Measurements from ENCODE around the gene LGALS3. TPM values are rescaled to one million over a fixed set of nuclear protein-coding genes. Genes with fewer than 3 reads are reported as not detected.
"Not testable (repeated sequence)": the region's sequence is repeated elsewhere in the genome, so short reads cannot be mapped to it uniquely, and the experiment has no call there.

The LGALS3 gene
- polyA plus RNA-seq (ENCODE audit: insufficient read length in 4 of 4): 10 to 100 TPM; 16.5 to 23.2 (median 22.4) TPM

DNA sequence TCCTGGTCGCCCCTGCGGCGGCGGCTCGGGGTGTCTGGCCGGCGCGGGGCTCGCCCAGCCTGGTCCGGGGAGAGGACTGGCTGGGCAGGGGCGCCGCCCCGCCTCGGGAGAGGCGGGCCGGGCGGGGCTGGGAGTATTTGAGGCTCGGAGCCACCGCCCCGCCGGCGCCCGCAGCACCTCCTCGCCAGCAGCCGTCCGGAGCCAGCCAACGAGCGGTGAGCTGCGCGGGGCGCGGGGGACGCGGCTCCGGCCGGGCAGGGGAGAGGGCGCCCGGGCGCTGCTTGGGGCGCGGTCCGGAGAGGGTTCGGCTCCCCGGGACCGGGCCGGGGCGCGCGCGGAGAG, at the start of gene LGALS3:
Gene LGALS3 (plus strand): TSS at position 167 of the 342 bp plus-strand sequence. CDS start 8,122 bp downstream, outside the sequence.
- DNase-seq (ENCODE audit: low read depth in 4 of 4, low spot score in 2 of 4): no peak

DNA sequence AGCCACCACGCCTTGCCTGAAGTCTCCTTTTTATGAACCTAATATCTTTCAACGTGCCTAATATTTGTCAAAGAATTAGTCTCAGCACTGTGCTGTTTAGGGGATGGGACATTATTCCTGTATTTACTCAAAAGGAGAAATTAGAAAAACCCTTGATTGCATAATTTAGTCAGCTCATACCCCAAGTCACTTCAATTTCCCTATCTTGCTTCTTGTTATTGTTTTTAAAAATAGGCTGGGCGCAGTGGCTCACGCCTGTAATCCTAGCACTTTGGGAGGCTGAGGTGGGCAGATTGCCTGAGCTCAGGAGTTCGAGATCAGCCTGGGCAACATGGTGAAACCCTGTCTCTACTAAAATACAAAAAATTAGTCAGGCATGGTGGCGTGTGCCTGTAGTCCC, 49.1 kb upstream of the LGALS3 start:
- DNase-seq (ENCODE audit: low read depth in 4 of 4, low spot score in 2 of 4): not testable (repeated sequence)

DNA sequence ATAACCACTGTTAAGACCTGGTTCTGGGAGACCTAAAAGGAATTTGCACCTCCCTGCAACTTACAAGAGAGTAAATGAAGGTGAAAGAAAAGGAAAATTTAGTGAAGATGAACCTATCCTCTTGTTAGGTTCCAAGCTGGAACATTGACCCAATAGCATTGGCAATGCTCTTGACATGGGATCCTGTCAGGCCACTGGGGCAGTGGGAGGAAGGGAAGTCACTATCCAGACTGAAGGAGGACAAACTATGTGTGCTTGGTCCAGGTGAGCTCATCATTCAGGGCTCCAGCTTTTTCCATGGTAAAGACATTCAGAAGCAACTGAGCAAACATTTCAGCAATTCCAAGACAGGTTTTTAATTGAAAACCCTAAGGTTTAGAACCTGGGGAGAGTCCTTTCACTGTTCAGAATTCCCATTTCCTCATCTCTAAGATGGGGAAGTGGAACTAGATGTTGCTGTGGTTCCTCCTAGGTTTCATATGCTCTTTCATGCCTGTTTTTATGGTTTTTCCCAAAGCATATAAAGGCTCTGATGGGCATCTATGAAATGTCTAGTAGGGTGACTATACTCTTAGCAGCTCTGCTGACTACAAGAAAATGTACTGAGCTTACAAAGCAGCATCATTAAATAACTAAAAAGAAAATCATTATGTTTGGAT, 44.5 kb upstream of the LGALS3 start:
- DNase-seq (ENCODE audit: low read depth in 4 of 4, low spot score in 2 of 4): no peak

DNA sequence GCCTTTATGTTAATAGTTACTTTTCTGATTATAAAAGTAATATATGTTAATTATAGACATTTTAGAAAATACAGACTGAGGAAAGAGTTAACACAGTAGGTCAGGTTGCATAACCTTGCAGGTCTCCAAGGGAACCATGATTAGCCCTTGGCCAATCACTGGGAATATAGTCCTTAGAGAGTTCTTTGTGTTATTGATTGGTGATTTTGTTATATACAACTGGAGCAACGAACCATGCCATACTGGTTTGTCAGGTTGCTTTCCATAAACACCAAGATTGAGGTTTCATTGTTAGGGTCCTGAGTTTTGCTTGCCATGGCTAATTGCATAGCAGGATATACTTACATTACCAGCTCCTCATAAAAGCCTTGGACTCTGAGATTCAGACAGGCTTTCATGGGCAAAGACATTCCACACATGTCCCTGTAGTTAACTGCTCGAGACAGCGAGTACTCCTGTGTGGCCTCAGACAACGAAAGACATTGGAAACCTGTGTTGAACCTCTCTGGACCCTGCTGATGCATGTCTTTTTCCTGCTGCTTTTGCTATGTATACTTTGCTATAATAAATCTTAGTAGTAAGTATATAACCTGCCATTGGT, 43.9 kb upstream of the LGALS3 start:
- no peak for DNase-seq (ENCODE audit: low read depth in 4 of 4, low spot score in 2 of 4)

DNA sequence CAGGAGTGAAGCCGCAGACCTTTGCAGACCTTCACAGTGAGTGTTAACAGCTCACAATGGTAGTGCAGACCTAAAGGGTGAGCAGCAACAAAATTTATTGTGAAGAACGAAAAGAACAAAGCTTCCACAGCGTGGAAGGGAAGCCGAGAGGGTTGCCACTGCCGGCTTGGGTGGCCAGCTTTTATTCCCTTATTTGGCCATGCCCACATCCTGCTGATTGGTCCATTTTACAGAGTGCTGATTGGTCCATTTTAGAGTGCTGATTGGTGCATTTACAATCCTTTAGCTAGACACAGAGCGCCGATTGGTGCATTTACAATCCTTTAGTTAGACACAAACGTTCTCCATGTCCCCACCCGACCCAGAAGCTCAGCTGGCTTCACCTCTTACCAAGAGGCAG, 42.1 kb upstream of the LGALS3 start:
- no peak for DNase-seq (ENCODE audit: low read depth in 4 of 4, low spot score in 2 of 4)

DNA sequence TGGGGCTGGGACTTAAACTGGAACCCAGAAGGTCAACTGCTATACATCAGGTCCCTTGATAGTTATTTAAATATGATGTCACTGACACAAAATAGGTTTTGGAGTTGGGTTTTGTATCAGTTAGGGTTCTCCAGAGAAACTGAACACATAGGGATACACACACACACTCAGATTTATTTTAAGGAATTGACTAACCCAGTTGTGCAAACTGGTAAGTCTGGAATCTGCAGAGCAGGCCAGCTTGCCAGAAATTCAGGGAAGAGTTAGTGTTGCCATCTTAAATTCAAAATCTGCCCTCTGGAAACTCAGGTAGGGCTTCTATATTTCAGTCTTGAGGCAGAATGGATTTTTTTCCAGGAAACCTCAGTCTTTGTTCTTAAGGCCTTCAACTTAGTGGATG, 40.7 kb upstream of the LGALS3 start:
- no peak for DNase-seq (ENCODE audit: low read depth in 4 of 4, low spot score in 2 of 4)

DNA sequence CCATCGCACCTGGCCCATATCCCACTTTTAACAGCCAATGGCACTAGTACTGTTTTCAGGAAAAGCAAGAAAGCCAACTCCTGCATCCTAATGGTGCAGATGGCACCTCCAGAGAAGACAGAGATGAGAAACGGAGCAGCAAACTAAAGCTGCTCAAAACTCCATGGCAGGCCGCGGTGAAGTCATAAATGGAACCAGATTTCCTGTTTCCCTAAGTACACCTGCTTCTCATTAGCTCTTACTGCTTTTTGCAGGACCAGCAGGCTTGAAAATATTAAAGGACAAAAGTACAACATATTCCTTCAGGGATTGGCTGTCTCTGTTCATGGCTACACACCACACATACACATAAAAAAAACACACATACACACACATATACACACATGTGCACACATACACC, 36.7 kb upstream of the LGALS3 start:
- no peak for DNase-seq (ENCODE audit: low read depth in 4 of 4, low spot score in 2 of 4)

DNA sequence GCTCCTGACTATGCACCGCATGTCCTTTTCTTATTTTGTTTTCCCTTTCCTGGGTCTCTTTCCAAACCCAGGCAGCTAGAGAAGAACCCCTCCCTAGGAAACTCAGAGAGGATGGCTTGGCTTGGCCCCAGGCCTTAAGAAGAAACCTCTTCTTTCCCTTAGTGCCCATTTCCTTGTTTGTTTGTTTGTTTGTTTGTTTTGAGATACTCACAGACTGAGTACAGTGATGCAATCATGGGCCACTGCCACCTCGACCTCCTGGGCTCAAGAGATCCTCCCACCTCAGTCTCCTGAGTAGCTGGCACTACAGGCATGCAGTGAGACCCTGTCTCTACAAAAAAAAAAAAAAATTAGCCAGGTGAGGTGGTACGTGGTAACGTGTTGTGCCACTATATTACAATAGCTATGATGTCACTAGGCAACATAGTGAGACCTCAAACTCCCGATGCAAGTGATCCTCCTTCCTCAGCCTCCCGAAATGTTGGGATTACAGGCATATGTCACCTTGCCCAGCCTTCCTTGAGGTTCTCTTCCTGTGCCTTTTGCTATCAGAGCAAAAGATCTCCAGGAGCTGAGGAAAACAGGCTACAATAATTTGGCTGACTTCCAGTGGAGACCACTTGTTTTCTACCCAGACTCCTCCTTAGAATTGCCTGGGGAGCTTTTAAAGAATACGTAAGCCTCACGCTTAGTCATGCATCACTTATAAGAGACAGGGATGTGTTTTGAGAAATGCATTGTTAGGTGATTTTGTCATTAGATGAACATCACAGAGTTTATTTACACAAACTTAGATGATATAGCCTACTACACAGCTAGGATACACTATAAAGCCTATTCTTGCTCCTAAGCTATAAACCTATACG, 34.5 kb upstream of the LGALS3 start:
- DNase-seq (ENCODE audit: low read depth in 4 of 4, low spot score in 2 of 4): no peak

DNA sequence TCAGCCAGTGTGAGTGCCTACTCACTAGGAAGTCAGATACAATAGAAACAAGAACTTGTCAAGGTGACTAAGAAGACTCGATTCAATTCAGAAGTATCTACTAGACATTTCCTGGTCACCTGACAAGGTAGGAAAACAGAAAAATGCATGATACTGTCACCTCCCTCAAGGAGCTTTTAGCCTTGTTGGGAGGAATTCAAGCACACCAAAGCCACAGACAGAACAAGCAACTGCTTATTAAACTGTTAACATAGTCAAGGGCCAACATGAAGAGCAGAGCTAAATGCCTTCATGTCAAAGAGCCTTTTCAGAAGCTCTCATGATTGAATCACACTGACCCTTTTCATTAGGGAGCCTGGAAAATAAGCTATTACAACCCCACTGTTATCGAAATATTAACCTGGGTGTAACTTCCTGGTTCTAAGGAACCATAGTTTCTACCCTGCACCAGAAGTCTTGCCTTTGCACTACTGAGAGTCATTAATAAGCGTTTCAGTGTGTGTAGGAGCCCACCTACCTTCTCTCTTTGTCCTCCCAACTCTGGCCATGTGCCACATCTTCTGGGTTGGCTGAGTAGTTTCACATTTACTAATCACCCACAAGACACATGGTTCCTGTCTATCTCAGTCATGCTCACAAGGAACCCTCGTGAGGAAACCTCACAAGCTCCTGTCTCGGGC, 31.0 kb upstream of the LGALS3 start:
- no peak for DNase-seq (ENCODE audit: low read depth in 4 of 4, low spot score in 2 of 4)

DNA sequence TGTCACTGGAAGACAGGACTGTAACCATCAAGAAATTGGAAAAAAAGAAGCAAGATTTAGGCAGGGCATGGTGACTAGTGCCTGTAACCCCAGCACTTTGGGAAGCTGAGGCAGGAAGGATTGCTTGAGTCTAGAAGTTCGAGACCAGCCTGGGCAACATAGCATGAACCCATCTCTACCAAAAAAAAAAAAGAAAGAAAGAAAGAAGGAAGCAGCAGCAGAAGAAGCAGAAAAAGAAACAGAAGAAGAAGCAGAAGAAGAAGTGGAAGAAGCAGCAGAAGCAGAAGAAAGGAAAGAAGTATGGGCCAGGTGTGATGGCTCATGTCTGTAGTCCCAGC, 30.5 kb upstream of the LGALS3 start:
- DNase-seq (ENCODE audit: low read depth in 4 of 4, low spot score in 2 of 4): no peak

DNA sequence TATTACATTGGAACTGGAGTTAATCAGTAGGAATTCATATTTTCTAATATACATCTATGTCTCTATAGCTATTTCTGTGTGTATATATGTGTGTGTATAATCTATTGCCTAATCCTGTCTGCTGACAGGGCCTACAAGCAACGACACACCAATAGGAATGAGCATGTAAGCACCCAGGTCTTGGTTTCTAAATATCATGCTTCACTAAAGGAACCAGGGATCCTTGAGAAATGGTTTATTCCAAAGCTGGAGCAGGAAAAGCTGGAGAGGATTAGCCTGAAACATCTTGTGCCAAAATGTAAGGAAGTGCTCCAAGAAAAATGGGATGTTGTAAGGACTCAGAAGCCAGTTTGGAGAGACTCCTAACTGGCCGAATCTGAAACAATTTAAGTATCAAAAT, 29.3 kb upstream of the LGALS3 start:
- no peak for DNase-seq (ENCODE audit: low read depth in 4 of 4, low spot score in 2 of 4)

DNA sequence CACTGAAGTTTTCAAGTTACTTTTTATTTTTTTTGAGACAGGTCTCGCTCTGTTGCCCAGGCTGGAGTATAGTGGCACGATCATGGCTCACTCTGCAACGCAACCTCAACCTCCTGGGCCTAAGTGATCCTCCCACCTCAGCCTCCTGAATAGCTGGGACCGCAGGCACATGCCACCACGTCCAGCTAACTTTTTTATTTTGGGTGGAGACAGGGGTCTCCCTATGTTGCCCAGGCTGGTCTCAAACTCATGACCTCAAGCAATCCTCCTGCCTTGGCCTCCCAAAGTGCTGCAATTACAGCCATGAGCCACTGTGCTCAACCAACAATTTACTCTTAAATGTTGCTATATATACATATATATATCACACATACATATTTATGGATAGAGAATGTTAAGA, 27.4 kb upstream of the LGALS3 start:
- DNase-seq (ENCODE audit: low read depth in 4 of 4, low spot score in 2 of 4): no peak

DNA sequence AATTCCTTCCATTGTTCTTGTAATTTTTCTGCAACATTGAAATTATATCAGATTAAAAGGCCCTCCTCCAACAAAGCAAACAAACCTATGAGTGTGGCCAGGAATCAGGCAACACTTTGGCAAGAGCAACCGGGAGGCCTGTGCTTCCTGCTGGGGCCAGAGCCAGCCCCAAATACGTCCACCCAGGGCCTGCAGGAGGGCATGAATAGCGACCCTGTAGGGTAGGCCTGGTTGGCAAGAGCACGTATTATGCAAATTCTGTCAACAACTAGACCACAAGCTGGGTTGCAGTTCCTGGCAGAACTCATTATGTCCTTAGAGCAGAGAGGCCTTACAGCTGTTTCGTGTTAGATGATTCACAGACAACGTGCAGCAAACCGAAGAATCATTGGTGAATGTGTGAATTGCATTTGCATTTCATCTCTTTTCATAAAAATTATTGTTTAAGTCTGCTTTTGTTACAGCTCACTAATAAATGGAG, 26.9 kb upstream of the LGALS3 start:
- DNase-seq (ENCODE audit: low read depth in 4 of 4, low spot score in 2 of 4): no peak

DNA sequence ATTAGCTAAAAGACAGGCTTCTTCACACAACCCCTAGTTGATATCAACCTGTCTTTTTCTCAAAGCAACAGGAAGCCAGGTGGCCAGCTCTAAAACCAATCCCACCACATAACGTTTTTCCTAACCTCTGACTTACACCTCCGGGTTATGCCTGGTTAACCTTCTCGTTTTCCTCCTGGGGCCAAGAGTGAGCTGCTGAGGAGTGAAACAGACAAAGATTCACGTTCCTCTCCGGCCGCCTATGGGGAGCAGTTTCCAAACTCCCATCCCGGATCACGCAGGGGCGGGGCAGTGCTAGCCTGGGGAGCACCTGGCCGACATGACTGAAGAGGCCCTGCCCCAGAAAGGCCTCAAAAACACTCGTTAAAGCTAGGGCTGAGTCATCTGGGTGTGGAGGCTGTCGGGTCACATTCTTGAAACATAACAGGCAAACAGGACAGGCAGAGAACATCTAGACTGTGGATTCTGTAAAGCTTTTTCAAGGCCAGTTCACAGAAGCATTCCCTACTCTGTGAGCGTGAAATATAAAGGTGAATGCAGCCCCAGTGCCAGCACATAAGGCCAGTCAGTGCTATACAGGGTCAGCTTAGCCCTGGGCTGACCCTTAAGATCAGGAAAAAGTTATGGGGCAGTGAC, 25.9 kb upstream of the LGALS3 start:
- DNase-seq (ENCODE audit: low read depth in 4 of 4, low spot score in 2 of 4): no peak

DNA sequence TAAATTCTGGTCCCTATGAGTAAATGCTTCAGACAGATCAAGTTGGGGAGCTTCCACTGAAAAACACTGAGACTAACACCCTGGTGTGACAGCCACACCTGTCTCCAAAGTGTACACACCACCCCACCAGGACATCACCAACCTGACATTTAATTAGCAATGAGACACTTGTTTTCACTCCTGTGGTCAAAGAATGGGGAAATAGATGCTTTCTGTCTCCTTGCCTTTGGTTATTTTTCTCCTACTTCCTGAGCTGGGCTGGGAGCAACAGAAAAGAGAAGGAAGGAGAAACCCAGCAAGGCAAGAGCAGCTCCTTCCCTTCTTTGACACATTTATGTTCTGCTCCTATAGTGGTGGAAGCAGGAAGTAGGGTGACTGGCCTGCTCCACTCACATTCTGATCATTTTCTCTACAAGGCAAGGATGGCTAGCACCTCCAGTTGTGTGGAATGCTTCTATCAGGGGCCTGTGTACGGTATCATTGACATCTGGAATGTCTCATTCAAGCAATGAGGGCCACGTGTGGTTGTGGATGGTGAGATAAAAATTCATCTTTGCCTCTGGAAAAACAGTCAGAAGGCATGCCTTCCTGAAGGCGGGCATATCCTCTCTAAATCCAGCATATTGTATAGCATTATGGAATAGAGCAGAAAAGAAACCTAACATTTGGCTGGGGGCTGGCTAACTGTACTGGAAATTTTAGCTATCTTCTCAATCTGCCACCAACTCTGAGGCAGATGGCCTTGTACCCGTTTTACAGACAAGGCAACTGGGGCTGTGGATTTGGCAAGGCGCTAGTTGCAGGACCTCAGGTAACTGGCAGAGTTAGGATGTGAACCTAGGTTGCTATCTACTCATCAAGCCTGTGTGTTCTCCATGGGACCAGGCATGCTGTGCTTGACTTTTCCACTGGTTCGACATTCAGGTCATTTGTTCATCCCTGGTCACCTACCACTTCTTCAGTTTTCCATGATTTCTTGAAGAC, 24.8 kb upstream of the LGALS3 start:
- DNase-seq (ENCODE audit: low read depth in 4 of 4, low spot score in 2 of 4): no peak

DNA sequence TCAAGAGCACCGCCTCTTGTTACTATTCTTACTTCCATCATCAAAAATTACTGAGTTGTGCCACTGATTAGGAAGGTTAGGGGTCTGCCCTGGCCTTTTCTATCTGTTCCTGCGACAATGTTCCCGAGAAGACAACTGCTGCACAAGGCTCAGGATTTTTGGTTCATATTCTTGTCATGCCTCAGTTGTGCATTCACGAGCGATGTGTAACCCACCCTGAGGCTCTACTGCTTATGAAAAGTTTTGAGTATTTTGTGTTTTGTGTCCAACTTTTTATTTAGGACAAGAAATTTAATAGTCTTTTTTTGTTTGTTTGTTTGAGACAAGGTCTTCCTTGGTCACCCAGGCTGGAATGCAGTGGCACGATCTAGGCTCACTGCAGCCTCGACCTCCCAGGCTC, 23.1 kb upstream of the LGALS3 start:
- no peak for DNase-seq (ENCODE audit: low read depth in 4 of 4, low spot score in 2 of 4)

DNA sequence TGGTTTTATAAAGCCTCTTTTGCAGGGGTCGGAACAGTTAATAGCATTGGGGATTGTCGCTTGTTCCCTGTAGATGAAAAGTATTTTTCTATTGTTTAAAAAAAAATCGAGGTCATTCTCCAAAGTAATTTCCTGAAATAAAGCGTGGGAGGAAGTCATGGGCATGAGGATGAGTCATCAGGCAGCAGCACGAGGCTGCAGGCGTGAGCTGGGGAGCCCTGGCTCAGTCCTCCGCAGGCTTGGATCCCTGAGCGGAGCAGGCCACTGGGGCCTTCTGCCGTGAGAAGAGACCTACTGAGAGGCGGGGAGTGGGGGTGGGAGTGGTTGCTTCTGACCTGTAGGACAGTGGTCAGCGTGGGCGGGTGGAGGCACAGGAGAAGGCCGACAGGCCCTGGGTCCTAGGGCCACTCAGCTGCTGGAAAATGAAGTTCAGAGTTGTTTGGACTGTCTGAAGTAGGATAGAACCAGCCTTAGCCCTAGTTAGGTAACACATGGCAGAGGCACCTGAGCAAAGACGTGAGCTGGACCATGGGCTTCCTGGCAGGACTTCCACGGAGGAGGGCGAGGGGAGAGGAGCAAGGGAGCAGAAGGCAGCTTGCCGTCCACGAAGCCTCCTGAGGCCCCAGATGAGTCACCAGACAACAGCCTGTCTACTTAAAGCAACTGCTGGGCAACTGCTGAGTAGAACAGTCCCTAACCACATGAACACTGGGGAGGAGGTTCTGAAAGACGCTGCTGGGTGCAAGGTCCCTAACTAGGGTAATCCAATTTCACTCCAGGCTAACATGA, 21.1 kb upstream of the LGALS3 start:
- DNase-seq (ENCODE audit: low read depth in 4 of 4, low spot score in 2 of 4): no peak

DNA sequence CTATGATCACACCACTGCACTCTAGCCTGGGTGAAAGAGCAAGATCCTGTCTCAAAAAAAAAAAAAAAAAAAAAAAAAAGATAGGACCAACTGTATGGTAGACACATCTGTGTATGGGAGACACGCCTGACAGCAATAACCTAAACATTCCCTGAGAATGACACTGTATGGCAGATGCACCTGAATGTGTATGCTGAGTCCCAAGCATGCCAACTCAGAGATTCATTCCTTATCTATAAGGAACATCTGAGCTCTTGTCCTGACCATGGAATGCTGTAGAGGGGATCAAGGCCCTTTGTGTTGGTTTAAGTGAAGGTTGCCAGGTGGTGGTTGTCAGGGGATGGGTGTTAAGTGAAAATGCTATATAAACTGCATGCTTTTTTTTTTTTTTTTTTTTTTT, 19.2 kb upstream of the LGALS3 start:
- no peak for DNase-seq (ENCODE audit: low read depth in 4 of 4, low spot score in 2 of 4)
